GOT3 (cell line): ENCODE results near the gene RPGRIP1L.

Experiments
- DNase-seq: peaks from one replicate; lab custom pipeline; 2025; ENCODE audit warnings: mixed read lengths; lab: John Stamatoyannopoulos, UW

RPGRIP1L gene

GRCh38 chr16:53600616-53601015 lies 103.0 kb downstream of the RPGRIP1L start:
- DNase-seq = no peak

GRCh38 chr16:53600126-53600525 lies 103.5 kb downstream of the RPGRIP1L start:
- DNase-seq = no peak

- DNase-seq = no peak
These were observed 104.1 kb downstream of the RPGRIP1L start for GRCh38 chr16:53599548-53599947.

GRCh38 chr16:53598511-53599275 lies 105.0 kb downstream of the RPGRIP1L start:
- no peak for DNase-seq

GRCh38 chr16:53597776-53598175 lies 105.9 kb downstream of the RPGRIP1L start:
- DNase-seq = no peak

- no peak for DNase-seq
These were observed 115.5 kb downstream of the RPGRIP1L start for GRCh38 chr16:53588081-53588648.

- no peak for DNase-seq
These were observed 120.3 kb downstream of the RPGRIP1L start for GRCh38 chr16:53583401-53583800.

GRCh38 chr16:53581784-53582183 lies 121.9 kb downstream of the RPGRIP1L start:
- no peak for DNase-seq

GRCh38 chr16:53580038-53580802 lies 123.4 kb downstream of the RPGRIP1L start:
- DNase-seq = no peak

- no peak for DNase-seq
These were observed 126.8 kb downstream of the RPGRIP1L start for GRCh38 chr16:53576904-53577303.

- DNase-seq = no peak
These were observed 127.4 kb downstream of the RPGRIP1L start for GRCh38 chr16:53576210-53576609.

GRCh38 chr16:53571763-53572162 lies 131.9 kb downstream of the RPGRIP1L start:
- no peak for DNase-seq

- DNase-seq = no peak
These were observed 137.0 kb downstream of the RPGRIP1L start for GRCh38 chr16:53566552-53567245.

GRCh38 chr16:53565296-53565863 lies 138.3 kb downstream of the RPGRIP1L start:
- DNase-seq = no peak

- DNase-seq = no peak
These were observed 140.2 kb downstream of the RPGRIP1L start for GRCh38 chr16:53563426-53563825.

GRCh38 chr16:53561101-53561888 lies 142.4 kb downstream of the RPGRIP1L start:
- DNase-seq = no peak

- DNase-seq = no peak
These were observed 144.2 kb downstream of the RPGRIP1L start for GRCh38 chr16:53559270-53559951.

GRCh38 chr16:53558710-53559109 lies 144.9 kb downstream of the RPGRIP1L start:
- no peak for DNase-seq

GRCh38 chr16:53556521-53556920 lies 147.1 kb downstream of the RPGRIP1L start:
- DNase-seq = no peak

GRCh38 chr16:53549970-53550690 lies 153.5 kb downstream of the RPGRIP1L start:
- DNase-seq = peak; percentile 17
